Natural killer cell treated with Interleukin-12 subunit alpha and Interleukin-12 subunit beta and Interleukin-15 and Interleukin-18, amount 100 ng/mL, for 72 hours (primary cell): Measurements from ENCODE around the gene PPP2R2C. TPM values are rescaled to one million over a fixed set of nuclear protein-coding genes. Genes with fewer than 3 reads are reported as not detected.

ENCODE experiments used
- ATAC-seq, 2 donors: fragments of 150-1000 bp; cut with Tn5 transposase in 1 of 2; sonication (Bioruptor Pico), chemical (Tn5 transposase) in 1 of 2; 2 replicates each; pipeline ENCODE4 v1.10.0; 2021
- DNase-seq: peaks from one replicate; pipeline ENCODE4 v3.0.0; 2022; ENCODE audit warnings: low spot score
- H3K27ac Mint-ChIP-seq, 2 donors: 1 replicate in 1 of 2; 2 replicates in 1 of 2; pipeline ENCODE4 v1.8.0; 2022; ENCODE audit warnings: mixed read lengths in 2 of 2, mild to moderate bottlenecking in 1 of 2, moderate library complexity in 1 of 2
- H3K27me3 Mint-ChIP-seq, 2 donors: 1 replicate in 1 of 2; 2 replicates in 1 of 2; pipeline ENCODE4 v1.8.0; 2022; ENCODE audit warnings: mixed read lengths in 2 of 2
- H3K36me3 Mint-ChIP-seq: one replicate; pipeline ENCODE4 v1.8.0; 2022; ENCODE audit warnings: mixed read lengths
- H3K4me1 Mint-ChIP-seq, 2 donors: 1 replicate in 1 of 2; 2 replicates in 1 of 2; pipeline ENCODE4 v1.8.0; 2022; ENCODE audit warnings: low read depth in 2 of 2, mixed read lengths in 2 of 2, mild to moderate bottlenecking in 1 of 2
- H3K4me3 Mint-ChIP-seq: one replicate; pipeline ENCODE4 v1.8.0; 2022; ENCODE audit warnings: mixed read lengths
- H3K9me3 Mint-ChIP-seq: 2 replicates; pipeline ENCODE4 v1.8.0; 2022; ENCODE audit warnings: mixed read lengths
- total RNA-seq, 2 donors: library from RNA; stranded (reverse); gene quantifications; one replicate each; pipeline ENCODE4 v1.2.3, GENCODE V29; 2022

The PPP2R2C gene
- total RNA-seq, 2 donors from 2014 or later, result not detected

GRCh38 chr4:6359536-6360308, 112.7 kb downstream of the PPP2R2C start:
- H3K9me3 Mint-ChIP-seq, result no peaks in the 10 kb centered on the region
- peaks cover 0 to 6% of the 10 kb centered on the region in 2 donors for H3K27me3 Mint-ChIP-seq
- H3K36me3 Mint-ChIP-seq, result no peaks in the 10 kb centered on the region
- ATAC-seq (no peak), DNase-seq (no peak)
- no peak overlapping the region for H3K27ac Mint-ChIP-seq
- H3K4me1 Mint-ChIP-seq, result peaks cover 0 to 4% of the 10 kb centered on the region in 2 donors
- H3K4me3 Mint-ChIP-seq, result no peak overlapping the region

GRCh38 chr4:6357476-6357875, 114.9 kb downstream of the PPP2R2C start:
- Mint-ChIP-seq H3K27me3 (peaks cover 3 to 13% of the 10 kb centered on the region in 2 donors), H3K4me3 (no peak overlapping the region), H3K4me1 (peaks cover 0 to 9% of the 10 kb centered on the region in 2 donors), H3K9me3 (no peaks in the 10 kb centered on the region), H3K36me3 (no peaks in the 10 kb centered on the region), H3K27ac (no peak overlapping the region)
- no peak for DNase-seq
- ATAC-seq, result no peak

GRCh38 chr4:6356076-6356560, 116.3 kb downstream of the PPP2R2C start:
- Mint-ChIP-seq H3K27ac (no peak overlapping the region), H3K36me3 (no peaks in the 10 kb centered on the region), H3K4me3 (no peak overlapping the region), H3K27me3 (peaks cover 6 to 16% of the 10 kb centered on the region in 2 donors), H3K4me1 (peaks cover 0 to 9% of the 10 kb centered on the region in 2 donors), H3K9me3 (no peaks in the 10 kb centered on the region)
- DNase-seq (no peak), ATAC-seq (no peak)

- Mint-ChIP-seq H3K27ac (no peak overlapping the region), H3K4me1 (peaks cover 0 to 11% of the 10 kb centered on the region in 2 donors), H3K4me3 (no peak overlapping the region), H3K36me3 (no peaks in the 10 kb centered on the region), H3K27me3 (peaks cover 6 to 12% of the 10 kb centered on the region in 2 donors), H3K9me3 (no peaks in the 10 kb centered on the region)
- no peak for DNase-seq
- ATAC-seq, result no peak
Measured at GRCh38 chr4:6355052-6355451, 117.4 kb downstream of the PPP2R2C start.

GRCh38 chr4:6354626-6355025, 117.8 kb downstream of the PPP2R2C start:
- ATAC-seq (no peak), DNase-seq (no peak)
- no peak overlapping the region for H3K27ac Mint-ChIP-seq
- H3K4me3 Mint-ChIP-seq, result no peak overlapping the region
- peaks cover 6 to 15% of the 10 kb centered on the region in 2 donors for H3K27me3 Mint-ChIP-seq
- no peaks in the 10 kb centered on the region for H3K9me3 Mint-ChIP-seq
- H3K36me3 Mint-ChIP-seq, result no peaks in the 10 kb centered on the region
- peaks cover 0 to 13% of the 10 kb centered on the region in 2 donors for H3K4me1 Mint-ChIP-seq

- Mint-ChIP-seq H3K36me3 (no peaks in the 10 kb centered on the region), H3K4me1 (peaks cover 0 to 13% of the 10 kb centered on the region in 2 donors), H3K9me3 (no peaks in the 10 kb centered on the region), H3K27me3 (peaks cover 6 to 15% of the 10 kb centered on the region in 2 donors), H3K4me3 (no peak overlapping the region), H3K27ac (no peak overlapping the region)
- no peak for DNase-seq
- ATAC-seq, result no peak
Measured at GRCh38 chr4:6354119-6354518, 118.3 kb downstream of the PPP2R2C start.

- ATAC-seq (no peak), DNase-seq (no peak)
- Mint-ChIP-seq H3K27me3 (peaks cover 14 to 20% of the 10 kb centered on the region in 2 donors), H3K27ac (no peak overlapping the region), H3K4me3 (no peak overlapping the region), H3K36me3 (no peaks in the 10 kb centered on the region), H3K4me1 (peaks cover 0 to 13% of the 10 kb centered on the region in 2 donors), H3K9me3 (no peaks in the 10 kb centered on the region)
Measured at GRCh38 chr4:6352031-6352692, 120.3 kb downstream of the PPP2R2C start.

- DNase-seq (no peak), ATAC-seq (no peak)
- peaks cover 14 to 20% of the 10 kb centered on the region in 2 donors for H3K27me3 Mint-ChIP-seq
- H3K4me1 Mint-ChIP-seq, result peaks cover 0 to 13% of the 10 kb centered on the region in 2 donors
- no peaks in the 10 kb centered on the region for H3K9me3 Mint-ChIP-seq
- no peak overlapping the region for H3K27ac Mint-ChIP-seq
- H3K4me3 Mint-ChIP-seq, result no peak overlapping the region
- no peaks in the 10 kb centered on the region for H3K36me3 Mint-ChIP-seq
Measured at GRCh38 chr4:6351246-6352000, 121.0 kb downstream of the PPP2R2C start.

GRCh38 chr4:6350646-6351045, 121.8 kb downstream of the PPP2R2C start:
- no peak for ATAC-seq

GRCh38 chr4:6349896-6350603, 122.4 kb downstream of the PPP2R2C start:
- no peak overlapping the region for H3K4me3 Mint-ChIP-seq
- DNase-seq (no peak), ATAC-seq (no peak)
- peaks cover 0 to 11% of the 10 kb centered on the region in 2 donors for H3K4me1 Mint-ChIP-seq
- no peaks in the 10 kb centered on the region for H3K36me3 Mint-ChIP-seq
- no peaks in the 10 kb centered on the region for H3K9me3 Mint-ChIP-seq
- H3K27ac Mint-ChIP-seq, result no peak overlapping the region
- H3K27me3 Mint-ChIP-seq, result peaks cover 14 to 24% of the 10 kb centered on the region in 2 donors

More at GRCh38 chr4:6350646-6351045, 121.8 kb downstream of the PPP2R2C start:
- Mint-ChIP-seq H3K36me3 (no peaks in the 10 kb centered on the region), H3K4me1 (peaks cover 0 to 13% of the 10 kb centered on the region in 2 donors), H3K4me3 (no peak overlapping the region), H3K27me3 (peaks cover 14 to 24% of the 10 kb centered on the region in 2 donors), H3K27ac (no peak overlapping the region), H3K9me3 (no peaks in the 10 kb centered on the region)
- no peak for DNase-seq

- Mint-ChIP-seq H3K36me3 (no peaks in the 10 kb centered on the region), H3K27me3 (peaks cover 14 to 18% of the 10 kb centered on the region in 2 donors), H3K27ac (peak overlapping the region in 1 of 2 donors; percentile 48), H3K4me3 (no peak overlapping the region), H3K9me3 (no peaks in the 10 kb centered on the region), H3K4me1 (peaks cover 0 to 4% of the 10 kb centered on the region in 2 donors)
- no peak for ATAC-seq
- DNase-seq, result no peak
Measured at GRCh38 chr4:6348408-6348807, 124.0 kb downstream of the PPP2R2C start.

- no peaks in the 10 kb centered on the region for H3K36me3 Mint-ChIP-seq
- no peaks in the 10 kb centered on the region for H3K9me3 Mint-ChIP-seq
- ATAC-seq (no peak), DNase-seq (no peak)
- H3K27ac Mint-ChIP-seq, result no peak overlapping the region
- H3K27me3 Mint-ChIP-seq, result peaks cover 11 to 15% of the 10 kb centered on the region in 2 donors
- H3K4me3 Mint-ChIP-seq, result no peak overlapping the region
- peaks cover 0 to 4% of the 10 kb centered on the region in 2 donors for H3K4me1 Mint-ChIP-seq
Measured at GRCh38 chr4:6347511-6348045, 124.8 kb downstream of the PPP2R2C start.
